Skin epidermis (tissue), 12 donors: ENCODE measurements around the gene ABHD8.

ENCODE experiments used
- H3K27ac ChIP-seq, 21 experiments: fragments of 200-600 bp; sonication (generic) in 11 of 21; one replicate each; pipeline ENCODE4 v1.5.0; 2020; ENCODE audit warnings: mild to moderate bottlenecking in 3 of 21, inconsistent platforms in 2 of 21, moderate library complexity in 2 of 21
- H3K4me3 ChIP-seq, 7 experiments: fragments of 200-600 bp; sonication (generic) in 2 of 7; one replicate each; pipeline ENCODE4 v1.5.0; 2020; ENCODE audit warnings: inconsistent platforms in 2 of 7, mild to moderate bottlenecking in 2 of 7, moderate library complexity in 1 of 7

ABHD8 gene

GRCh38 chr19:17334414-17335409 is 31.5 kb upstream of the ABHD8 start, which contains the start of gene ANO8:
ANO8 (minus strand) TSS chr19:17334855; CDS start chr19:17334670, 185 bp downstream.
- Histone ChIP-seq H3K27ac (peak within 1 kb of the TSS in 20 of 21 experiments; percentile 44 to 94 (median 82)), H3K4me3 (peak within 1 kb of the TSS; percentile 48 to 92 (median 58))

- Histone ChIP-seq H3K27ac (peak overlapping the region in 20 of 21 experiments; percentile 44 to 94 (median 81)), H3K4me3 (peak overlapping the region; percentile 48 to 92 (median 58))
Observed at GRCh38 chr19:17333611-17334413, 30.6 kb upstream of the ABHD8 start.

- Histone ChIP-seq H3K27ac (peak overlapping the region in 1 of 21 experiments; percentile 73), H3K4me3 (peak overlapping the region in 1 of 7 experiments; percentile 48)
Observed at GRCh38 chr19:17332677-17333581, 29.7 kb upstream of the ABHD8 start.

- Histone ChIP-seq H3K27ac (no peak overlapping the region), H3K4me3 (no peak overlapping the region)
Observed at GRCh38 chr19:17332360-17332676, 29.1 kb upstream of the ABHD8 start.

GRCh38 chr19:17331045-17331558 is 27.9 kb upstream of the ABHD8 start:
- H3K27ac ChIP-seq = no peak overlapping the region
- no peak overlapping the region for H3K4me3 ChIP-seq

- no peak overlapping the region for H3K4me3 ChIP-seq
- no peak overlapping the region for H3K27ac ChIP-seq
Observed at GRCh38 chr19:17330262-17331044, 27.2 kb upstream of the ABHD8 start.

GRCh38 chr19:17329366-17330261 is 26.4 kb upstream of the ABHD8 start:
- peak overlapping the region in 6 of 7 experiments; percentile 4 to 49 (median 26) for H3K4me3 ChIP-seq
- no peak overlapping the region for H3K27ac ChIP-seq

GRCh38 chr19:17328517-17329365 is 25.5 kb upstream of the ABHD8 start:
- H3K27ac ChIP-seq = peak overlapping the region in 15 of 21 experiments; percentile 5 to 75 (median 47)
- H3K4me3 ChIP-seq = peak overlapping the region; percentile 21 to 49 (median 30)

- H3K27ac ChIP-seq = peak overlapping the region in 15 of 21 experiments; percentile 5 to 75 (median 47)
Observed at GRCh38 chr19:17327654-17328516, 24.7 kb upstream of the ABHD8 start.

GRCh38 chr19:17327068-17327653 is 23.9 kb upstream of the ABHD8 start:
- H3K4me3 ChIP-seq = no peak overlapping the region
- no peak overlapping the region for H3K27ac ChIP-seq

More at GRCh38 chr19:17327654-17328516, 24.7 kb upstream of the ABHD8 start:
- H3K4me3 ChIP-seq = peak overlapping the region; percentile 21 to 49 (median 30)

GRCh38 chr19:17326595-17326966 is 23.4 kb upstream of the ABHD8 start:
- H3K4me3 ChIP-seq = no peak overlapping the region
- peak overlapping the region in 1 of 21 experiments; percentile 2 for H3K27ac ChIP-seq

GRCh38 chr19:17325881-17326594 is 22.8 kb upstream of the ABHD8 start:
- Histone ChIP-seq H3K4me3 (no peak overlapping the region), H3K27ac (peak overlapping the region in 1 of 21 experiments; percentile 2)

- no peak overlapping the region for H3K4me3 ChIP-seq
- H3K27ac ChIP-seq = peak overlapping the region in 1 of 21 experiments; percentile 14
Observed at GRCh38 chr19:17325133-17325532, 21.9 kb upstream of the ABHD8 start.

- H3K4me3 ChIP-seq = no peak overlapping the region
- peak overlapping the region in 4 of 21 experiments; percentile 49 to 57 (median 56) for H3K27ac ChIP-seq
Observed at GRCh38 chr19:17324357-17325114, 21.3 kb upstream of the ABHD8 start.
